Measurements from ENCODE around the gene ALAS1. TPM values are rescaled to one million over a fixed set of nuclear protein-coding genes. Genes with fewer than 3 reads are reported as not detected.
A peak's percentile ranks its signal among the peaks of the same experiment; 100 is the strongest.

Gene ALAS1
- total and polyA plus RNA-seq, 2 of the 13 experiments (the other 11 are each of a cell fraction or from before 2014, with no cell fraction given) = 36.0 to 43.2 TPM

DNA sequence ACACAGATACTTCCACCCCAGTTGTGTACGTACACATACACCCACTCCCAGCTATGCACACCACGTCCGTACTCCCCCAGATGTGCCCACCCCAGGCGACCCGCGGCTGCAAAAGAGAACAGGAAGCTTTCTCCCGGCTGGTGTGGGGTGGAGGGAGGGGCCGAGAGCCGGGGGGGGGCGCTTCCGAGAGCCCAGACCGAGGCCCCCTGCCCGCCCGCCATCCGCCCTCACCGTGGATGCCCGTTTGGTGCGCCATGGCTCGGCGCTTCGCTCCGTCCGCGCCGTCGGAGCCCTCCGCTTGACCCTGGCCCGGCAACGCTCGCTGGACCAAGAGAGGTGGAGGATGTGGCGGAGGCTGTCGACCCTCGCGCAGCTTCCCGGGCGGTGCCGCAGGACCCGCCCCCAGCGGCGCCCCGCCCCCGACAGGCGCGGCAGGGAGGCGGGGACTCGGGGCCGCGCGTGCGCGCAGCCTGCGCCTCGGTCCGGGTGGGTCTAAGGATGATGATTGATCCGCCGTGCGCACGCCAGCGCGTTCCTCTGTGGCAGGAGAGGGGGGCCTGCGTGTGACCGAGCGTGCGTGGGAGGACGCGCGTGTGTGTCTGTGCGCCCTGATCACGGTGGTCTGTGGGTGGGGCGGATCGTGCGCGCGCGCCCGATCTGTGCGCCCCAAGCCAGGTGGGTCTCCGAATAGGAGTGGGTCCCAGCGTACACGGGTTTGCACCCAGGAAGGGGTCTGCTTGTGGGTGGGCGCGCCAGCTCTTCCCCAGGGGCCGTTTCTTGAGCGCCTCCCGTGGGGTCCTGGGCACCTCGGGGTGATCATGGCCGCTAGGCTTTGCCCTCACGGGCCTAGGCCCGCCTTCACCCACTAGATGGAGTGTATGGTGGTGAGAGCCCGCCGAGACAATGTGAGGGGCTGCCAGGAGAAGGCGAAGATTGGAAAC, 41.1 kb downstream of the ALAS1 start, which contains the start of gene TWF2 (continued):
- TF ChIP-seq ARNT2 (CRISPR knock-in tag; IDR thresholded peaks at IDR 0.05; ENCODE audit: low read depth) (no peak), ZNF605 (CRISPR knock-in tag; IDR thresholded peaks at IDR 0.05) (peak; percentile 79; the same call in 1 of the 2 replicates), RORA (CRISPR knock-in tag; IDR thresholded peaks at IDR 0.05) (no peak), FOSL2 (CRISPR knock-in tag; IDR thresholded peaks at IDR 0.05) (no peak), RARA (CRISPR knock-in tag; IDR thresholded peaks at IDR 0.05) (no peak), ZFP82 (CRISPR knock-in tag; IDR thresholded peaks at IDR 0.05; ENCODE audit: borderline replicate concordance) (no peak; the same call in 1 of the 2 replicates), ATF7-NPFF (CRISPR knock-in tag; IDR thresholded peaks at IDR 0.05; ENCODE audit: low read depth) (no peak; the same call in 1 of the 2 replicates), GLI4 (CRISPR knock-in tag; IDR thresholded peaks at IDR 0.05; ENCODE audit: borderline replicate concordance) (no peak), NFIC (IDR thresholded peaks at IDR 0.05; ENCODE audit: low read length) (no peak), TEAD3 (CRISPR knock-in tag; optimal IDR thresholded peaks at IDR 0.05; ENCODE audit: borderline replicate concordance) (no peak), ZKSCAN1 (IDR thresholded peaks at IDR 0.05; ENCODE audit: low read length) (no peak), MYC (CRISPR knock-in tag; IDR thresholded peaks at IDR 0.05; ENCODE audit: borderline replicate concordance) (peak; percentile 71), TBL1XR1 (IDR thresholded peaks at IDR 0.05; ENCODE audit: borderline replicate concordance, low read length, partially characterized antibody) (no peak), ATF1 (CRISPR knock-in tag; IDR thresholded peaks at IDR 0.05) (no peak), GATAD1 (CRISPR knock-in tag; IDR thresholded peaks at IDR 0.05) (peak; percentile 27; the same call in 1 of the 2 replicates), MTA3 (CRISPR knock-in tag; IDR thresholded peaks at IDR 0.05) (no peak), HOXA9 (CRISPR knock-in tag; IDR thresholded peaks at IDR 0.05; ENCODE audit: borderline replicate concordance) (no peak), ZNF720 (CRISPR knock-in tag; IDR thresholded peaks at IDR 0.05) (no peak), HNRNPK (IDR thresholded peaks at IDR 0.05; ENCODE audit: low read depth, low read length, poor library complexity, severe bottlenecking) (no peak), SAP130 (CRISPR knock-in tag; IDR thresholded peaks at IDR 0.05; ENCODE audit: low read depth) (peak; percentile 80; the same call in 1 of the 2 replicates), ZFP36L2 (CRISPR knock-in tag; IDR thresholded peaks at IDR 0.05) (no peak), ZNF235 (CRISPR knock-in tag; IDR thresholded peaks at IDR 0.05; ENCODE audit: borderline replicate concordance) (peak; percentile 21; the same call in 1 of the 2 replicates), ZNF510 (CRISPR knock-in tag; IDR thresholded peaks at IDR 0.05; ENCODE audit: low read depth) (no peak), MTF2 (CRISPR knock-in tag; IDR thresholded peaks at IDR 0.05; ENCODE audit: borderline replicate concordance) (no peak)
- TF ChIP-seq, protein P1, sequence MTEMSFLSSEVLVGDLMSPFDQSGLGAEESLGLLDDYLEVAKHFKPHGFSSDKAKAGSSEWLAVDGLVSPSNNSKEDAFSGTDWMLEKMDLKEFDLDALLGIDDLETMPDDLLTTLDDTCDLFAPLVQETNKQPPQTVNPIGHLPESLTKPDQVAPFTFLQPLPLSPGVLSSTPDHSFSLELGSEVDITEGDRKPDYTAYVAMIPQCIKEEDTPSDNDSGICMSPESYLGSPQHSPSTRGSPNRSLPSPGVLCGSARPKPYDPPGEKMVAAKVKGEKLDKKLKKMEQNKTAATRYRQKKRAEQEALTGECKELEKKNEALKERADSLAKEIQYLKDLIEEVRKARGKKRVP (CRISPR knock-in tag; IDR thresholded peaks at IDR 0.05) = 0 out of 4 replicates have a peak, but pooled peaks of 1 of the 2 experiments have one; percentile 7
- TF ChIP-seq, protein P2, sequence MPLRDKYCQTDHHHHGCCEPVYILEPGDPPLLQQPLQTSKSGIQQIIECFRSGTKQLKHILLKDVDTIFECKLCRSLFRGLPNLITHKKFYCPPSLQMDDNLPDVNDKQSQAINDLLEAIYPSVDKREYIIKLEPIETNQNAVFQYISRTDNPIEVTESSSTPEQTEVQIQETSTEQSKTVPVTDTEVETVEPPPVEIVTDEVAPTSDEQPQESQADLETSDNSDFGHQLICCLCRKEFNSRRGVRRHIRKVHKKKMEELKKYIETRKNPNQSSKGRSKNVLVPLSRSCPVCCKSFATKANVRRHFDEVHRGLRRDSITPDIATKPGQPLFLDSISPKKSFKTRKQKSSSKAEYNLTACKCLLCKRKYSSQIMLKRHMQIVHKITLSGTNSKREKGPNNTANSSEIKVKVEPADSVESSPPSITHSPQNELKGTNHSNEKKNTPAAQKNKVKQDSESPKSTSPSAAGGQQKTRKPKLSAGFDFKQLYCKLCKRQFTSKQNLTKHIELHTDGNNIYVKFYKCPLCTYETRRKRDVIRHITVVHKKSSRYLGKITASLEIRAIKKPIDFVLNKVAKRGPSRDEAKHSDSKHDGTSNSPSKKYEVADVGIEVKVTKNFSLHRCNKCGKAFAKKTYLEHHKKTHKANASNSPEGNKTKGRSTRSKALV (CRISPR knock-in tag; IDR thresholded peaks at IDR 0.05) = peak; percentile 83
- TF ChIP-seq, protein P3, sequence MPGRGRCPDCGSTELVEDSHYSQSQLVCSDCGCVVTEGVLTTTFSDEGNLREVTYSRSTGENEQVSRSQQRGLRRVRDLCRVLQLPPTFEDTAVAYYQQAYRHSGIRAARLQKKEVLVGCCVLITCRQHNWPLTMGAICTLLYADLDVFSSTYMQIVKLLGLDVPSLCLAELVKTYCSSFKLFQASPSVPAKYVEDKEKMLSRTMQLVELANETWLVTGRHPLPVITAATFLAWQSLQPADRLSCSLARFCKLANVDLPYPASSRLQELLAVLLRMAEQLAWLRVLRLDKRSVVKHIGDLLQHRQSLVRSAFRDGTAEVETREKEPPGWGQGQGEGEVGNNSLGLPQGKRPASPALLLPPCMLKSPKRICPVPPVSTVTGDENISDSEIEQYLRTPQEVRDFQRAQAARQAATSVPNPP (CRISPR knock-in tag; IDR thresholded peaks at IDR 0.05) = no peak

All from HepG2 (cell line).